HS-27A (cell line): ENCODE measurements around the gene NHERF1.

Experiments used
- DNase-seq: peaks from one replicate; pipeline ENCODE4 v3.0.0-alpha.2; 2012; ENCODE audit warnings: low read depth, missing footprints

The NHERF1 gene

GRCh38 chr17:74748529-74749278, at the start of gene NHERF1:
TSS of gene NHERF1 (plus strand) at chr17:74748628. CDS start at chr17:74748847, 219 bp downstream.
- peak; percentile 38 for DNase-seq

GRCh38 chr17:74699236-74699635, 49.2 kb upstream of the NHERF1 start:
- no peak for DNase-seq

DNA sequence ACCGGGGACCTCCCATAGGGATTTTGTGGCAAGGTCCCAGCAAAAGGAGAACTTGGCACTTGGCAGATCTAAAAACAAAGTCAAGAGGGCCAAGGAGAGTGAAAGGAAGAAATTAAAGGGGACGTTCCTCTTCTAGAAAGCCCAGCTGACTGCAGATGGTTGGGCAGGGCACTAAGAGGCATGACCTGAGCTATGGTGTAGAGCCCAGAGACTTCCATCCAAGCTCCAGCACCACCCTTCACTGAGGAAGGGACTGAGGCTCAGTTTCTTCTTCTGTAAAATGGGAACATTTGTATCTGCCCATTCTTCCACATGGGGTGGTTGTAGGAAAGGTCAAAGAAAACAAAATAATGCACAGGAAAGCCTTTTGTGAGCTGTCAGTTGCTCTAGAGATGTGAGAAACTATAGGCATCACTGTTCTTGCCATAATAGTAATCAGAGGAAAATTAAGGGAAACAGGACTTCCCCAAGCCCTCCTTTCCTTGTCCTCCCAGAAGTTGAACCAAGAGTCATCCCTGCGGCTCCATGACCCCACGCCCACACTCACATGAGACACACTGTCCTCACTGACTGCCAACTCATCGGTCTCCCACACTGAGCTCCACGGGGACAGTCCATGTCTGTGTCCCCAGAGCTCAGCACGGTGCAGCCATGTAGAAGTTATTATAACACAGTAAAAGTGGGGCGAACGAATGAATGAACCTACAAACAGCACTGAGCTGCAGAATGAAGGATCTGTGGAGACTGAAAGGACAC, 46.1 kb upstream of the NHERF1 start:
- no peak for DNase-seq

- no peak for DNase-seq
Observed at GRCh38 chr17:74703311-74703710, 45.1 kb upstream of the NHERF1 start.

DNA sequence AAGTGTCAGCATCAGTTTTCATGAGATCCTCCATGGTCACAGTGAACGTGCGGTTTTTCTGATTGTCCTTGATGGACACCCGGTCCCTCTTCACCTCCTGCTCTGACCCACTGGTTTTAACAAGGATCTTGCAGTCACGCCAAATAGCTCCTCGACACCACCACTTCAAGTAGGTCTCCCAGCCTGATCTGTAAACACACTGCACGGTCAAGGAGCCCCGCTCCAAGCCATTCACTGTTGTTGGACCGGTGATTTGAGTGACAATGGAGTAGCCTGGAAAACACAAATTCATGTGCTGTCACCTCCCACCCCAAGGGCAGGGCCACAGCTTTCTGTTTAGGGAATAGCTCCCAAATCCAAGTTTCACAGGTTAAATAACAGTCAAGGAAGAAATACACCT, 43.9 kb upstream of the NHERF1 start:
- DNase-seq: no peak

- DNase-seq: no peak
Observed at GRCh38 chr17:74711058-74711824, 37.2 kb upstream of the NHERF1 start.

DNA sequence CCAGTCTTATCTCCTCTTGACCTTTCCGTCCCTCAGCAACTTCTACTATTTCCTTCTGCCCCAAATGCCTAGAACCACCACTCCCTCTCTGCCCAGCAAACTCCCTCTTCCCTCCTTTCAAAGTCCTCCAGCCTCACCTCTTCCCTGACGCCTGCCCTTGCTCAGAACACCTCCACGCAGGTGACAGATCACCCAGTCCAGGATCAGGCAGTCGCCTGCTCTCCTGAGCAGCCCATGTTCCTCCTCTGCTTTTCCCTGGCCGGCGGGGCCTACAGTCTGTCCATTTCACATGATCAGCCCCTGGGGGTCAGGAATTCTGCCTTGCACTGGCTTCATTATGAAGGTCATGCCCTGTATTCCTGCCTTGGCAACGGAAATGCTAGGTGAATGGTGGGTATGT, 36.1 kb upstream of the NHERF1 start:
- no peak for DNase-seq

- DNase-seq: no peak
Observed at GRCh38 chr17:74712756-74713155, 35.7 kb upstream of the NHERF1 start, which contains the start of gene CD300LF. TSS of gene CD300LF (minus strand) at chr17:74712923. CDS start at chr17:74712866, 57 bp downstream.

GRCh38 chr17:74713171-74713755, 35.2 kb upstream of the NHERF1 start:
- no peak for DNase-seq

DNA sequence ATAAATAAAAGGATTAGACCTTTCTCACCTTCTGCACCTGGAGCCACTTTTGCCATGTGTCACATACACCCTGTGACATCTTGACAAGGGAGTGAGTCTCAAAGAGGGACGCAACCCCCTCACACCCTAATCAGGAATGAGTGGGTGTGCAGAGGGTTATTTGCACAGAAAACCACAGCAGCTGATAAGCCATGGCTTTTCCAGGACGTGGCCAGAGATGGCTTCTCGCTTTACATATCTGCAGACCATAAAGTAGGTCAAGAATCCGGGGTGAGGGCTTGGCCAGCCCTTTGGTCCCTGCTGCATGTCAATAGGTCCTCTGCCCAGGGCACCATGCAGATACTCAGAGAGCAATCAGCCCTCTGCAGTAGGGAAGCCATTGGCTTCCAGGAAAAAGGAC, 33.3 kb upstream of the NHERF1 start:
- no peak for DNase-seq

DNA sequence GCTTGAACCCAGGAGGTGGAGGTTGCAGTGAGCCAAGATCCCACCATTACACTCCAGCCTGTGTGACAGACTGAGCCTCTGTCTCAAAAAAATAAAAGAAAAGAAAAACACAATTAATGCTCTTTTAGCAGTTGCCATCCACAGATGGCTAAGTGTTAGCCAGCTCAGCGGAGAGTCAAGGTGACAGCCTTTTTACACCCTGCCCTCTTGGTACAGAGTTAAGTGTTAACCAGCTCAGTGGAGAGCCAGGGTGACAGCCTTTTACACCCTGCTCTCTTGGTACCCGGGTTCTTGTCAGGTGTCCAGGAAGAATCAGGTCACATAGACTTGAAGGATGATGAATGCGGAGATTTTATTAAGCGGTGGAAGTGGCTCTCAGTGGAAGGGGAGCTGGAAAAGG, 27.9 kb upstream of the NHERF1 start:
- DNase-seq: no peak

- DNase-seq: no peak
Observed at GRCh38 chr17:74722782-74723181, 25.6 kb upstream of the NHERF1 start.

DNA sequence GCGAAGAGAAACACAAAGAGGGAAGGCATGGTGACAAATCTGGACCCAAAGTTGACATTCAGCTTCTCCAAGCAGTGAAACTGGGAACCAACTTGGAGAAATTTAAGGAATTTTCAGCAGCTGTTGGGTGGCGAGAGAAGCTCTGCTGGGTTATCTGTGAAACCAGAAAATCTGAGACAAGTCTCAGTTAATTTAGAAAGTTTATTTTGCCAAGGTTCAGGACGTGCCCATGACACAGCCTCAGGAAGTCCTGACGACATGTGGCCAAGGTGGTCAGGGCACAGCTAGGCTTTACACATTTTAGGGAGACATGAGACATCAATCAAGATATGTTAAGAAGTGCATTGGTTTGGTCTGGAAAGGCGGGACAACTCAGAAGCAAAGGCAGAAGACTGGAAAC, 24.5 kb upstream of the NHERF1 start:
- no peak for DNase-seq

DNA sequence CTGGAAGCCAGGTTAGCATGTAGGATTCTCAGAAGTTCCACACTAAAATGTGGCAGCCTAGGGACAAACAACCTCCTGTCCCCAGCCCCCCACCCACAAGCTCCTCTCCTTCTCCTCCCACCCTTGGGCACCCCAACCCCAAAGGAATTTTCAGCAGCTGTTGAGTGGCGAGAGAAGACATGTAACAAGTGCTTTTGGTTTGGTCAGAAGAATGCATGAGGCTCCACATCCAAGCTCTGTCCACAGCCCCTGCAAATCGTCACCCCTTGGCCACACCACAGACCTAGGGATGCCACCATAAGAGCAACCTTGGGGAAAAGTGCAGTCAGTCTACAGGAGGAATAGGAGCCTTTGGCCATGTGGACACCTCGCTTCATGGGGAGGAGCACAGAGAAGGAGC, 23.3 kb upstream of the NHERF1 start:
- no peak for DNase-seq

DNA sequence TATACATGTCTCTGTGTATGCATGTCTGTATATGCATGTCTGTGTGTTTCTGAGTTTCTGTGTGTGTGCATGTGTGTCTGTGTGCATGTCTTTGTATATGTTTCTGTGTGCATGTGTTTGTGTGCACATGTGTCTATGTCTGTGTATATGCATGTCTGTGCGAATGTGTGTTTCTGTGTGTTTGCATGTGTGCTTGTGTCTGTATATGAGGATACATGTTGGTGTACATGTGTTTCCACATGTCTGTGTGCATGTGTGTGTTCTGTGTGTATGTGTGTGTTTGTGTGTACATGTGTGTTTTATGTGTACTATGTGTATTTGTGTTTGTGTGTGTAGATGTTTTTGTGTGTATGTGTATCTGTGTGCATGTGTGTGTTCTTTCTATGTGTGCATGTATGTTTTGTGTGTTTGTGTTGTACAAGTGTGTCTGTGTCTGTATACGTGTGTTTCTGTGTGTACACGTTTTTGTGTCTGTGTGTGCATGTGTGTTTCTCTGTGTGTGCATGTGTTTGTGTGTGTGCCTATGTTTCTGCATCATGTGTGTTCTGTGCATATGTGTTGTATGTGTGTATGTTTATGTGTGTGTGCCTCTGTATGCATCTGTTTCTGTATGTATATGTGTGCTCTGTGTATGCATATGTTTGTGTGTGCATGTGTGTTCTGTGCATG, 20.3 kb upstream of the NHERF1 start:
- no peak for DNase-seq

GRCh38 chr17:74728702-74729075, 19.7 kb upstream of the NHERF1 start:
- no peak for DNase-seq

GRCh38 chr17:74729368-74729767, 19.1 kb upstream of the NHERF1 start:
- no peak for DNase-seq

GRCh38 chr17:74729866-74730265, 18.6 kb upstream of the NHERF1 start:
- DNase-seq: no peak

GRCh38 chr17:74730491-74731346, 17.7 kb upstream of the NHERF1 start:
- no peak for DNase-seq

DNA sequence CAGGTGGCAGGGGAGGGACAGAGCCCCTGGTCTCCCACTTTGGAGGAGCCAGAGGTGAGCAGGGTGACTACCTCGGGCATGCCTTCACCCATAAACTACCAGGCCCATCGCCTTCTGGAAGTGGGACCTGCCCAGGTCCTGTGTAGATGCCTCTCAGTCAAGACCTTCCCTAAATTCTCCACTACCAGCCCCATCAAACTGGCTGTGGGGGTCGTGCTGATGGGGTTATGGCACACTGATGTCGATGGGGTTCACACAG, 17.2 kb upstream of the NHERF1 start:
- DNase-seq: no peak
